ENCODE measurements around the gene NDUFC2. TPM values are rescaled to one million over a fixed set of nuclear protein-coding genes. Genes with fewer than 3 reads are reported as not detected.

NDUFC2 gene
- total RNA-seq: 100 to 1,000 TPM; 214 to 236 TPM

DNA sequence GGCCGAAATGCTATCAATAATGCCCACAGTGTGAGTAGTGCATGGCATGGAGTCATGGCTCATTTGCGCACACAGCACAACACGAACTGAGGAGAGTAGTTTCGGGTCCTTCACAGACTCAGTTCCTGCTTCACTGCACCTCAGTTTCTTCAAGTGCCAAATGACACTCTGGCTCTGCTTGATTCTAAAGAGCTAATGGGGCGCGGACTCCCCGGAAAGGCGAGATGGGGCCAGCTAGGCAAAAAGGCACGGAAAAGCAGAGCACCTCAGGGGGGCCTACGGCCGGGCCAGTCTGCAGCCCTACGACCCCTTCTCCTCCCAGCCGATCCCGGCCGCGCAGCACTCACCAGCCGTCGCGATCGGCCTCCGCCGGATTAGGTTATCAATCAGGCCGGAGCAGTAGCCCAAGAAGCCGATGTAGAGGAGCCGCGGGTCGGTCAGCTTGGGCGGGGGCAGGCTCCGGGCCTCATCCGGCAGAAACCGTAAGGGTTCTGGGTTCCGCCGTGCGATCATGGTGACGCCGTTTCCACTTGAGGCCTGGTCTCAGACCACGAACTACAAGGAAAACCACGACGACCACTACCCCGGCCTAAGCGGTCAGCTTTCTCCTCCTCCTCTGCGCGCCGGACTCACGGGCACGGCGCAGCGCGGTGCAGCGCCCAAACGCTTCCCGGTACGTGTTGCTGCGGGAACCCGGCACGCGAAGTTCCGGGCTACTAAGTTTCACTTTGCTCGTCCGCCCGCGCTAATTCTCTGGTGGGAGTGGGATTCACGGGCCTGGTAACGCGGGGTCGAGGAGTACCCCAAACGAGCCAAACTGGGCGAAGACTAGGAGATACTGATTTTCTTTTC, at the start of gene NDUFC2:
TSS of gene NDUFC2 (minus strand) at position 631 of the 852 bp plus-strand sequence. CDS start at position 513, 118 bp downstream.
- DNase-seq (peak; percentile 81), ATAC-seq (peak; percentile 83)
- H3K9me3 Mint-ChIP-seq (ENCODE audit: low read depth): no peaks in the 10 kb centered on the region
- intact Hi-C loops (cut with DNase I, micrococcal nuclease): loop anchor here (1.0 to 5.0 kb wide), 7 partner anchors 59 to 493 kb away; partner anchors contain the start of genes ALG8 (in 2 of the 2), CLNS1A (in 1 of the 2), GAB2 (in 1 of the 2) and INTS4 (in 1 of the 2)
- ChIA-PET CTCF (interaction anchor here (0.7 to 1.2 kb wide), 4 partner anchors 8 to 341 kb away, joined by 3 to 5 read pairs (median 4); no protein-coding TSS in a partner anchor), POLR2A (interaction anchor here (0.5 to 1.8 kb wide), 4 partner anchors 85 to 206 kb away, joined by 3 to 9 read pairs (median 4); partner anchors contain the start of gene INTS4)
- peak within 1 kb of the TSS; percentile 91 for H3K4me3 Mint-ChIP-seq
- H3K27ac Mint-ChIP-seq: peak within 1 kb of the TSS; percentile 90
- peaks cover 49% of the 10 kb centered on the region for H3K4me1 Mint-ChIP-seq
- no peaks in the 10 kb centered on the region for H3K27me3 Mint-ChIP-seq
- peaks cover 7% of the 10 kb centered on the region for H3K36me3 Mint-ChIP-seq (ENCODE audit: low read depth)

DNA sequence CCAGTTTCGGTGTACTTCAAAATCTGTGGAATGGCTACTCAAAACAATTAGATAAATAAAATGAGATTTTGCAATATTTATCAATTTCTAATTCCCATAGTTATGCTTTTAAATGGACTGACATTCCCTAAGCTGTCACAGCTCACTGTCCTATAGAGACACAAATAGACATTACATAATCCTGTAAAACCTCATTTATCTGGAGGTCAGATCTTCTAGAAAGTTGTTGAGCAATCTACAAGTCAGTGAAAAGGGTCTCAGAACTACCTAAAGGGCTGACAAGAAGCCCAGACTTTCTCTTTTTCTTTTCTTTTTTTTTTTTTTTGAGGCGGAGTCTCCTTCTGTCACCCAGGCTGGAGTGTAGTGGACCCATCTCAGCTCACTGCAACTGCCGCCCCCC, 47.7 kb upstream of the NDUFC2 start:
- Mint-ChIP-seq H3K4me3 (no peak overlapping the region), H3K36me3 (ENCODE audit: low read depth) (peaks cover 13% of the 10 kb centered on the region), H3K27ac (no peak overlapping the region), H3K9me3 (ENCODE audit: low read depth) (no peaks in the 10 kb centered on the region), H3K4me1 (peaks cover 7% of the 10 kb centered on the region), H3K27me3 (no peaks in the 10 kb centered on the region)
- ATAC-seq (no peak), DNase-seq (no peak)
- intact Hi-C loops (cut with DNase I, micrococcal nuclease): no loop called here
- CTCF ChIA-PET: interaction anchor here (0.6 kb wide), 1 partner anchor 82 kb away, joined by 4 read pairs; no protein-coding TSS in a partner anchor
- POLR2A ChIA-PET: no interaction called here

DNA sequence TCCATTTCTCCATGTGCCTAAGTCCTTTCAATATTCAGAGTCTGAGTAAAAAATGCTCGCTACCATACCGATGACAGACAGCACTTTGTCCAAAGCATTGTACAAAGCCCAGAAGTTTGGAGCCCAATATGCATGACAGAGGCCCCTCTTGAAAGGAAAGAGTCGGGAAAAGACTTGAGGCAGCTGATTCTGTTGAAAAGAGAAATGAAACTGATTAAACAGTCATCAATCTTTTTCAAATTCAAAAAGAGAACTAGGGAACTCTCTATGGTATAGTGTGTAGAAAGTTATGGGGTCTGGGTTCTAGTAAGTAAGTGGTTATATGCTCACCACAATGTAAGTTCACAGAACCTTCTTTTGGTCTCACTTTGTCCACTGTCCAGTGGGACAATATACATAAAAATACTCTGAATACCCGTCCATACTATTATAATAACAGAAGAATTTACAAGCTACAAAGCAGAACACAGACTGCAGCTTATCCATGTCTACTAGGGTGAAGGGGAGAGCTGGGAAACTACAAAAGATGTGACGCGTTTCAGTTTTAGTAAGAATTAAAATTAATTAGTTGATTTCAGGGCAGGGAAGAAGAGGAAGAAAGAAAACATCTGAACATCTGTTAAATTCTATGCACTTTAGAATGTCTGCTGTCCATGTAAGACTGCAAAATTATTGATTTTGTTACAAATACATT, 33.1 kb upstream of the NDUFC2 start:
- Mint-ChIP-seq H3K4me3 (no peak overlapping the region), H3K36me3 (ENCODE audit: low read depth) (peaks cover 38% of the 10 kb centered on the region), H3K27ac (no peak overlapping the region), H3K9me3 (ENCODE audit: low read depth) (no peaks in the 10 kb centered on the region), H3K27me3 (no peaks in the 10 kb centered on the region), H3K4me1 (no peaks in the 10 kb centered on the region)
- intact Hi-C loops (cut with DNase I, micrococcal nuclease): no loop called here
- ChIA-PET POLR2A (no interaction called here), CTCF (interaction anchor here (0.9 kb wide), 1 partner anchor 9 kb away, joined by 3 read pairs; no protein-coding TSS in a partner anchor)
- DNase-seq: no peak
- no peak for ATAC-seq

DNA sequence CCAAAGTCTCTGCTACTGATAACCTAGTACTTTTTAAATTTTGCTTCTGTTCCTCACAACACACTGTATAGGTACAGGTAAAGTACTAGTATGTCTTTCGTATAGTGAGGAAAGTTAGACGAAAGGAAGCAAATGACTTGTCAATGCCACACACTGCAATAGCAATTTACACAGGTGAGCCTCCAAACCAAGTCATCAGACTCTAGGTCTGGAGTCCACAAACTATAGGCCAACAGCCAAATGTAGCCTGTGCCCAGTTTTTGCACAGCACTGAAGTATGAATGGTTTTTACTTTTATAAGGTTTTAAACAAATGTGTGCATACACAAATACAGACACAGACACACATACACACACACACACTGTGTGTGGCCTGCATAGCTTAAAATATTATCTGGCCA, 31.6 kb upstream of the NDUFC2 start:
- ATAC-seq: no peak
- no peaks in the 10 kb centered on the region for H3K27me3 Mint-ChIP-seq

DNA sequence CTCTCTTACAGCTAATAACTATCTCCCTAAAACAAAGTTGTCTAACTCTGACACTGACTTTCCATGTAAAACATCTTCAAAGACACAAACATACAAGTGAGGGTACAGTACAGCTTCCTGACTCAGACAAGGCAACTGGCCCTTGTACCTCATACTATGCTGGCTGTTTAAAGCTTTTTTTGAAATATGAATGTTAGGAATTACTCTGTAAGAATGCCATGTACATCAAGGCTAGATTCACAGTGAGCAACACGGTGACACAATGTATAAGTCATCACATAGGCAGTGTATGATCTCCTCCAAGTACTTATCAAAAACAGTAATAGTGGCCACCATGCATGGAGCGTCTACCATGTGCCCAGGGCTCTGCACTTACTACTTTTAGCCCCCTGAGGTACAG, 31.2 kb upstream of the NDUFC2 start:
- H3K9me3 Mint-ChIP-seq (ENCODE audit: low read depth): no peaks in the 10 kb centered on the region
- H3K27me3 Mint-ChIP-seq: no peaks in the 10 kb centered on the region
- no peak overlapping the region for H3K27ac Mint-ChIP-seq
- ATAC-seq: peak; percentile 26
- ChIA-PET CTCF (interaction anchor here (0.7 to 1.0 kb wide), 2 partner anchors 65 to 78 kb away, joined by 3 read pairs; partner anchors contain the start of gene KCTD21), POLR2A (no interaction called here)
- intact Hi-C loops (cut with DNase I, micrococcal nuclease): no loop called here
- no peak overlapping the region for H3K4me3 Mint-ChIP-seq
- H3K4me1 Mint-ChIP-seq: no peaks in the 10 kb centered on the region
- no peak for DNase-seq
- peaks cover 43% of the 10 kb centered on the region for H3K36me3 Mint-ChIP-seq (ENCODE audit: low read depth)

More for the DNA sequence above, 31.6 kb upstream of the NDUFC2 start:
- no peak overlapping the region for H3K27ac Mint-ChIP-seq
- ChIA-PET CTCF (interaction anchor here (1.0 kb wide), 1 partner anchor 77 kb away, joined by 3 read pairs; the partner anchor contains the start of gene KCTD21), POLR2A (no interaction called here)
- no peak for DNase-seq
- no peak overlapping the region for H3K4me3 Mint-ChIP-seq
- peaks cover 39% of the 10 kb centered on the region for H3K36me3 Mint-ChIP-seq (ENCODE audit: low read depth)
- no peaks in the 10 kb centered on the region for H3K4me1 Mint-ChIP-seq
- no peaks in the 10 kb centered on the region for H3K9me3 Mint-ChIP-seq (ENCODE audit: low read depth)
- intact Hi-C loops (cut with DNase I, micrococcal nuclease): no loop called here

DNA sequence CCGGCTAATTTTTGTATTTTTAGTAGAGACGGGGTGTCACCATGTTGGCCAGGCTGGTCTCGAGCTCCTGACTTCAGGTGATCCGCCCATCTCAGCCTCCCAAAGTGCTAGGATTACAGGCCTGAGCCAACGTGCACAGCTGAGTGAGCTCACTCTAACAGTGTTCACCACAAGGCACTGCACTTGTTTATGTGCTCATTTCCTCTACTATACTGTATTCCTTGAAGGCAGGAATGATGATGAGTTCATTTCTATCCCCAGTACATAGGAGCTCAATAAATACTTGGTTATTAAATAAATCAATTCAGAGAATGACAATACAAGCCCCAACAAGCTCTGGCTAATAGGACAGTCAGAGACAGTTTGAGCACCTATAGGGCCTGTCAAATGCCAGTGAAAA, 30.7 kb upstream of the NDUFC2 start:
- POLR2A ChIA-PET: no interaction called here
- intact Hi-C loops (cut with DNase I, micrococcal nuclease): no loop called here

DNA sequence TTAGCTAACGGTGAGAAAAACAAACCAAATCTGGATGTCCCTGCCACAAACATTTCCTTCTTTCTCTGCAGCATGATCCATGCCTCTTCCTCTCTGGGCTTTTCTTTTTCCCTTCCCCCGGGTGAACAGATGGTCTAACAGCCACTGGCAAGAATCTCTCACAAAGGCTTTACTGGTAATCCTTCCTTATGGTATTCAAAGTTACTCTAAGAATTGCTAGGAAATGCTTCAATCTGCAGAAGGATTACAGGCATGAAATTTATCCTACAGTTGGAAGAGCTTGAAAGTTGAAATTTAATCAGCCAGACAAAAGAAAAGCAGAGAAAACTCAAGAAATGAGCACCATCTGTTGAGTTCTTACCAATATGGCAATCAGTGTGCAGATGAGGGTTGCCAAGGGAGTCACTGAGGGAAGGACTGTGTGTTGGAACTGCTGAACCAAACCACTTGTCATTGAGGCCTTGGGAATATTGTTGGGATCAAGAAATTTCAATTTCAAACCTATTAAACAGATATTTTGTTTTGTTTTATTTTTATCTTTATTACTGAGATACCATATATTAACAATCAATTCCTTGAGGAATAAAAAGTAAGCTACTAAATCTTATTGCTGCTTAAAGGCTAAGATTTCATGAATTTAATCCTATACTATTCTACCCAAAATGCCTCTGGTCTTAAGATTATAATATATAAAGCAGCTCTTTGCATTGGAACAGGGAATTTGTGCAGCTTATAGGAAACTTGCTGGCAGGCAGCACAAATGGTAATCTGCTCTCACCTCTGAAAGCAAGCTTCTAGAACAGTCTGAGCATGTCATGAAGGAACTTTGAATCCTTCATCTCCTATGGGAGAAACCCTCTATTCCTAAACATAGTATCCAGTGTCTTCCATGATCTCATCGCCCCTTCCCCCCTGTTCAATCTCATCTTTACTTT, 29.7 kb upstream of the NDUFC2 start:
- no peak for ATAC-seq
- H3K9me3 Mint-ChIP-seq (ENCODE audit: low read depth): no peaks in the 10 kb centered on the region
- intact Hi-C loops (cut with DNase I, micrococcal nuclease): no loop called here
- ChIA-PET CTCF (interaction anchor here (0.6 to 0.9 kb wide), 2 partner anchors 8 to 90 kb away, joined by 3 read pairs; no protein-coding TSS in a partner anchor), POLR2A (interaction anchor here (0.7 kb wide), 1 partner anchor 360 kb away, joined by 3 read pairs; no protein-coding TSS in a partner anchor)
- H3K4me3 Mint-ChIP-seq: no peak overlapping the region
- H3K27ac Mint-ChIP-seq: no peak overlapping the region
- H3K4me1 Mint-ChIP-seq: no peaks in the 10 kb centered on the region
- peaks cover 44% of the 10 kb centered on the region for H3K36me3 Mint-ChIP-seq (ENCODE audit: low read depth)
- H3K27me3 Mint-ChIP-seq: no peaks in the 10 kb centered on the region
- DNase-seq: no peak

More for the DNA sequence above, 30.7 kb upstream of the NDUFC2 start:
- ATAC-seq: no peak
- H3K27me3 Mint-ChIP-seq: no peaks in the 10 kb centered on the region
- no peak overlapping the region for H3K4me3 Mint-ChIP-seq
- H3K27ac Mint-ChIP-seq: no peak overlapping the region
- no peak for DNase-seq
- no peaks in the 10 kb centered on the region for H3K9me3 Mint-ChIP-seq (ENCODE audit: low read depth)
- H3K36me3 Mint-ChIP-seq (ENCODE audit: low read depth): peaks cover 44% of the 10 kb centered on the region
- CTCF ChIA-PET: interaction anchor here (0.7 to 1.0 kb wide), 2 partner anchors 64 to 78 kb away, joined by 3 read pairs; partner anchors contain the start of gene KCTD21
- no peaks in the 10 kb centered on the region for H3K4me1 Mint-ChIP-seq

DNA sequence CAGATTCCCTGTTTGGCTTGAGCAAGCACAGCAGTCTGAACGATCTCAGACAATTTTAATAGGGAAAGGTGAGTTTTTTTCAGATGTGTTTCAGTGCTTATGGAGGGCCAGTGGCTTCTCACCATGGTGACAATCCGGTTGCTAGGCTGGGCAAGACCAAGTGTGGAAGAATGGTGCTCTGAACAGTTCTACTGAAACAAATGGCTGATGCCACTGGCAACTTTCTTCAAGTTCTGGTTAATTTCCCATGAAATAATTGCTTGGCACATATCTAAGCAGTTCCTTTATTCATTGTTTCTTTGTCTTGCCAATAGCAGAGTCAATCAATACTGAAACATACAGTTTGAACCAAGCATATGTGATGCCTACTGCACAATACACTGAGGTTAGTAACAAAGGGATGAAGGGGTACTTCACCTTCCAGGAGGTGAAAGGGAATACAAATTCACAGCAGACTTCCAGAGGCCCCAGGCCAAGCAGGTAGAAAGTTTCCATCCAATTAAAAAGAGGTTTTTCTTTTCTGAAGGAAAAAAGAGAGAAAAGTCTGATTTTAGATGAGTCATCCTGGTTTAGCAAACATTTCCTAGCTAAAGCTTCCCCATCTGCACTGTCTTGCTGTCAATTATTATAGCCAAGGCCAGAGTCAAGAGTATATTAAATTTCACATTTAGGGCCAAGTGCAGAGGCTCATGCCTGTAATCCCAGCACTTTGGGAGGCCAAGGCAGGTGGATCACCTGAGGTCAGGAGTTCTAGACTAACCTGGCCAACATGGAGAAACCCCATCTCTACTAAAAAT, 21.2 kb upstream of the NDUFC2 start:
- POLR2A ChIA-PET: no interaction called here

DNA sequence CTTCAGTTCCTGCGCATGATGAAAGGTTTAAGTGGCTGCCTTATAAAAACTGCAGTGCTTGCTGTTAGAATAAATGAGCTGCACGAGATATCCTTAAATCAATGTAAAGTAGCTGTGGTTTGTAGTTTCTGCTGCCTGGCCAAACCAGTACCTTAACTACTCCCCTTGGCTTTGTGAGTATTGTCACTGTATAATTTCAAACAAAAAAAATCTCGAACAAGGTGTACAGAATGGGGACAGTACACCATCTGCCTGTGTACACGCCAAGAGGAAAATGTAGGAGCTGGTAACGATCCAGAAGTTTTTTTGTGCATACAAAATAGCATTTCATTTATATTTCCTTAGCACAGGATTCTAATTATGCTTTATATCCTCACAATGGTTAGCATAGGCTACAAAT, 20.6 kb upstream of the NDUFC2 start:
- peaks cover 29% of the 10 kb centered on the region for H3K36me3 Mint-ChIP-seq (ENCODE audit: low read depth)
- ChIA-PET CTCF (interaction anchor here (1.8 kb wide), 1 partner anchor 54 kb away, joined by 9 read pairs; no protein-coding TSS in a partner anchor), POLR2A (no interaction called here)
- DNase-seq (no peak), ATAC-seq (no peak)
- no peaks in the 10 kb centered on the region for H3K9me3 Mint-ChIP-seq (ENCODE audit: low read depth)
- no peaks in the 10 kb centered on the region for H3K27me3 Mint-ChIP-seq
- H3K27ac Mint-ChIP-seq: no peak overlapping the region
- no peaks in the 10 kb centered on the region for H3K4me1 Mint-ChIP-seq
- no peak overlapping the region for H3K4me3 Mint-ChIP-seq
- intact Hi-C loops (cut with DNase I, micrococcal nuclease): no loop called here

More for the DNA sequence above, 21.2 kb upstream of the NDUFC2 start:
- peak overlapping the region; percentile 3 for H3K27ac Mint-ChIP-seq
- H3K27me3 Mint-ChIP-seq: no peaks in the 10 kb centered on the region
- no peak for ATAC-seq
- H3K9me3 Mint-ChIP-seq (ENCODE audit: low read depth): no peaks in the 10 kb centered on the region
- intact Hi-C loops (cut with DNase I, micrococcal nuclease): no loop called here
- CTCF ChIA-PET: interaction anchor here (0.9 kb wide), 1 partner anchor 8 kb away, joined by 3 read pairs; no protein-coding TSS in a partner anchor
- H3K4me3 Mint-ChIP-seq: no peak overlapping the region
- H3K4me1 Mint-ChIP-seq: no peaks in the 10 kb centered on the region
- no peak for DNase-seq
- peaks cover 31% of the 10 kb centered on the region for H3K36me3 Mint-ChIP-seq (ENCODE audit: low read depth)

DNA sequence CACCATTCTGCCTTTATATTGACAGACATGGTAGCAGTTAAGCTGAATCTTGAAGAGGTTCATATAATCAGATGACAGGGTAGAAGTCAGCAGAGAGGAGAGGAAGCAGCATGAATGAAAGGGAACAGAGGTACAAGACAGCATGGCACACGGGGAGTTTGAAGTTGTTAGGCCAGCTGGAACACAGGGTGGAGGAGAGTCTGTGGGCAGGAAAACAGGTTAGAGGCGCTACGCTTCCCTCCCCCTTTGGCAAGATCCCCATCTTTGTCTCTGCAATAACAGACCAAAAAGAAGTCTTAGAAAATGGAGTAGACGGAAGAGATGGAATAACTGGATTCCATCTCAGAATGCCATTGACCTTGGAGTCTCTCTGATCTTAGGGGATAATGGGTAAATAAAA, 20.0 kb upstream of the NDUFC2 start:
- Mint-ChIP-seq H3K36me3 (ENCODE audit: low read depth) (peaks cover 32% of the 10 kb centered on the region), H3K27ac (no peak overlapping the region), H3K4me1 (peaks cover 4% of the 10 kb centered on the region), H3K4me3 (no peak overlapping the region), H3K9me3 (ENCODE audit: low read depth) (no peaks in the 10 kb centered on the region), H3K27me3 (no peaks in the 10 kb centered on the region)
- intact Hi-C loops (cut with DNase I, micrococcal nuclease): no loop called here
- CTCF ChIA-PET: interaction anchor here (0.6 to 1.8 kb wide), 2 partner anchors 54 to 595 kb away, joined by 3 to 9 read pairs; no protein-coding TSS in a partner anchor
- ATAC-seq (no peak), DNase-seq (no peak)
- POLR2A ChIA-PET: no interaction called here
